Measurements from ENCODE around the gene RUFY3. TPM values are rescaled to one million over a fixed set of nuclear protein-coding genes. Genes with fewer than 3 reads are reported as not detected.

RUFY3 gene
- total and polyA plus RNA-seq, 2 of the 13 experiments (the other 11 are each of a cell fraction or from before 2014, with no cell fraction given) = 17.9 to 25.3 TPM

GRCh38 chr4:70687821-70688794 lies 33.7 kb upstream of the RUFY3 start, which contains the start of gene UTP3 (continued):
- TF ChIP-seq ZFP36L2 (CRISPR knock-in tag; IDR thresholded peaks at IDR 0.05) = no peak
- peak; percentile 98 for TF ChIP-seq MIXL1 (CRISPR knock-in tag; IDR thresholded peaks at IDR 0.05)
- TF ChIP-seq MLLT10 (CRISPR knock-in tag; IDR thresholded peaks at IDR 0.05) = no peak
- TF ChIP-seq THAP11 (CRISPR knock-in tag; IDR thresholded peaks at IDR 0.05) = peak; percentile 97
- TF ChIP-seq ZNF136 (CRISPR knock-in tag; IDR thresholded peaks at IDR 0.05; ENCODE audit: low read depth) = no peak; the same call in 1 of the 2 replicates
- no peak; the same call in 1 of the 2 replicates for TF ChIP-seq AKNA (CRISPR knock-in tag; IDR thresholded peaks at IDR 0.05; ENCODE audit: borderline replicate concordance)
- no peak for TF ChIP-seq NONO (IDR thresholded peaks at IDR 0.05)
- peak; percentile 94 for TF ChIP-seq NONO (CRISPR knock-in tag; conservative IDR thresholded peaks at IDR 0.05)
- peak; percentile 55 for TF ChIP-seq RBM39 (IDR thresholded peaks at IDR 0.05; ENCODE audit: low read depth, low read length, poor library complexity, severe bottlenecking)
- TF ChIP-seq SOX5 (CRISPR knock-in tag; IDR thresholded peaks at IDR 0.05; ENCODE audit: borderline replicate concordance) = peak; percentile 58; the same call in 1 of the 2 replicates
- TF ChIP-seq KMT2A (CRISPR knock-in tag; IDR thresholded peaks at IDR 0.05) = peak; percentile 96
- TF ChIP-seq ATF1 (CRISPR knock-in tag; IDR thresholded peaks at IDR 0.05) = peak; percentile 82
- TF ChIP-seq, protein P1, sequence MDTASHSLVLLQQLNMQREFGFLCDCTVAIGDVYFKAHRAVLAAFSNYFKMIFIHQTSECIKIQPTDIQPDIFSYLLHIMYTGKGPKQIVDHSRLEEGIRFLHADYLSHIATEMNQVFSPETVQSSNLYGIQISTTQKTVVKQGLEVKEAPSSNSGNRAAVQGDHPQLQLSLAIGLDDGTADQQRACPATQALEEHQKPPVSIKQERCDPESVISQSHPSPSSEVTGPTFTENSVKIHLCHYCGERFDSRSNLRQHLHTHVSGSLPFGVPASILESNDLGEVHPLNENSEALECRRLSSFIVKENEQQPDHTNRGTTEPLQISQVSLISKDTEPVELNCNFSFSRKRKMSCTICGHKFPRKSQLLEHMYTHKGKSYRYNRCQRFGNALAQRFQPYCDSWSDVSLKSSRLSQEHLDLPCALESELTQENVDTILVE (CRISPR knock-in tag; IDR thresholded peaks at IDR 0.05) = peak; percentile 100
- TF ChIP-seq CHCHD3 (CRISPR knock-in tag; IDR thresholded peaks at IDR 0.05) = 0 out of 2 replicates have a peak, but pooled peaks have one; percentile 26
- no peak for TF ChIP-seq LCORL (IDR thresholded peaks at IDR 0.05)
- TF ChIP-seq LCORL (CRISPR knock-in tag; IDR thresholded peaks at IDR 0.05) = no peak; the same call in 1 of the 2 replicates
- TF ChIP-seq NPAS2 (CRISPR knock-in tag; IDR thresholded peaks at IDR 0.05; ENCODE audit: borderline replicate concordance) = no peak
- TF ChIP-seq ZNF276 (CRISPR knock-in tag; IDR thresholded peaks at IDR 0.05; ENCODE audit: low read depth) = no peak
- TF ChIP-seq NFYC (CRISPR knock-in tag; IDR thresholded peaks at IDR 0.05) = peak; percentile 40; the same call in 1 of the 2 replicates
- no peak for TF ChIP-seq ZFP36L1 (CRISPR knock-in tag; IDR thresholded peaks at IDR 0.05)
- TF ChIP-seq PHF8 (CRISPR knock-in tag; IDR thresholded peaks at IDR 0.05) = peak; percentile 93
- TF ChIP-seq ZNF44 (CRISPR knock-in tag; IDR thresholded peaks at IDR 0.05) = 0 out of 2 replicates have a peak, but pooled peaks have one; percentile 86
- TF ChIP-seq PHB2 (IDR thresholded peaks at IDR 0.05; ENCODE audit: partially characterized antibody) = no peak
- TF ChIP-seq GZF1 (CRISPR knock-in tag; IDR thresholded peaks at IDR 0.05) = peak; percentile 85
